ENCODE results near the gene RPRML.
A peak's percentile ranks its signal among the peaks of the same experiment; 100 is the strongest.

The RPRML gene

DNA sequence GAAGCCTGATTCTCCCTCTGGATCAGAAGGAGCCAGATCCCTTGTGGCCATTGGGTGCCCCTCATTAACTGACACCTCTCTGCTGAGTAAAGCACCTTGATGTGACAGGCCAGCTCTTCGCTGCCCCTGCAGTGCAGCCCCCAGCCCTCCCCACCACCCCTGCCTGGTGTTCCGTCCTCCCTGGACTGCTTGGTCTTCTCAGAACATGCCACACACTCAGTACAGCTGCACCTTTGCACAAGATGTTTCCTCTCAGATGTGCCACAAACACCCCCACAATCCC lies 35.9 kb downstream of the RPRML start:
- DNase-seq: no peak

- DNase-seq: peak; percentile 72
Observed at GRCh38 chr17:46942441-46943217, 36.4 kb downstream of the RPRML start.

DNA sequence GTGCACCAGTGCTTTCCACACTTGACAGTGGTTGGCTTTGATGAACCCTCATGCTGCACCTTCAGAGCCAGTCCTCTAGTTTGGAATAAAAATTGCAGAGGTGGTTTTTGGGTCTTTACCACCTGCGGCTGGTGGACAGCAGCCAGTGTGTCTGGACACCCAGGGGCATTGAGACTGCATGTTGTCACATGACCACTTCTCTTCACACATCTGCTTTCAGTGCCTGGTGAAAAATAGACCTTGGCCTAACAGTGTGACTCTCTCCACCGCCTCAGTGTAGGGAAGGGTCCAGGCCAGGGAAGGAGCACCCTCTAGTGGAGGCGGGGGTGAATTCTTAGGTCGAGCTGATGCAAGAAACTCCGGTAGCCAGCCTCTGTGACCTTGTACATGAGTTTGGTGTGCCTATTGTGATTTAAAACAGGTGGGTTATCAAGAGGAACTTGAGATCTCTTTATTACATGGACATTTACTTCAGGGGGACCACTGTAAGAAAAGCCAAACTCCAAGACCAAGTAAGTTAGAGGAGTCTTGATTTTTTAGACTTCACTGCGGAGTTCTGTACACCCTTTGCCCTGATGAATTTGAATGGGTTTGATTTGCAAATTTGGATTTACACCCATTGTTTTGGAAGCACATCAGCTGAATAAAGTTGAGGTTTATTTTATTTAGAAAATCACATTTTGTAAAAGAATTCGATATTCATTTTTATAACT lies 38.2 kb downstream of the RPRML start:
- DNase-seq: peak; percentile 83

DNA sequence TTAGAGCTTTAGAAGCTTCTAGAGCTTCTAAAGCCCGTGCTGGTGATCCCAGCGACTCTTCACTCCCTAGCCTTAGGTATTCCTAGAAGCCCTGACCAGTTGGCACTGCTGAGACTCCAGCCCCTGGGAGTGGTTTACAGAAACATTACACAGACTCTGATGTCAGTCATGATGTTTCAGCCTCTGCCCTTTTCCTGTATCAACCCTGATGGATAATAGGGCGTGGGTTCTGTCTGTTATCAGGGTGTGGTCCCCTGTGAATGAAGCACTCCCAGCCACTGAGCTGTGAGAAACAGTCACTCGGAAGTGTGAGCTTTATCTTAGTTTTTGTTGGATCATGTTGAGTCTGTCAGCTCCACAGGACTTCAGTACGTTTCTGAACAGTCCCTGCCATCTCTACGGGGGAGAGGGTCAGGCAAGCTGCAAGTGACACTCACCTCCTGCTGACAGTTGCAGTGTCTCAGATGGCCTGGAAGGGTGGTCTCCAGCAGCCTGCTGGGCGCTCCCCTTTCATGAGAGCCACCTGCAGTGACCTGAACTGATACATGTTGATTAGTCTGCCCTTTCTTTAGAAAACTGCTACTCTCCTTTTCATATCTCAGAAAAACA lies 43.3 kb downstream of the RPRML start:
- no peak for DNase-seq

GRCh38 chr17:46931596-46931995 lies 47.5 kb downstream of the RPRML start:
- DNase-seq: no peak

GRCh38 chr17:46930051-46930450 lies 49.0 kb downstream of the RPRML start:
- DNase-seq: no peak

DNA sequence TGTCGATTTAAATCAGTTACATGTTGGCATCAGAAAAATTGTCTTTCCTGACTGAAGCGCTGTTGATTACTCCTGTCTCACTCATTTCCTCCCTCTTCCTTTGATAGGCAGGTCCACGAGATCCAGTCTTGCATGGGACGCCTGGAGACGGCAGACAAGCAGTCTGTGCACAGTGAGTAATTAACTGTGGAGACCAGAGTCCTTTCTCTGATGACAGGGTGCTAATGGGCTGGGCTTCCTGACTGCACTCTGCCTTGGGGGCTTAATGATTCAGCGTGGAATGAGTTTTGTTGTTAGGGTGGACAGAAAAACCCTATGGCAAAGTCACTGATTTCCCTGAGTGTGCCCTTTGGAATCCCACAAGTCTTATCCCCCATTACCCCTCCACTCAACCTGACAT lies 49.6 kb downstream of the RPRML start:
- no peak for DNase-seq

DNA sequence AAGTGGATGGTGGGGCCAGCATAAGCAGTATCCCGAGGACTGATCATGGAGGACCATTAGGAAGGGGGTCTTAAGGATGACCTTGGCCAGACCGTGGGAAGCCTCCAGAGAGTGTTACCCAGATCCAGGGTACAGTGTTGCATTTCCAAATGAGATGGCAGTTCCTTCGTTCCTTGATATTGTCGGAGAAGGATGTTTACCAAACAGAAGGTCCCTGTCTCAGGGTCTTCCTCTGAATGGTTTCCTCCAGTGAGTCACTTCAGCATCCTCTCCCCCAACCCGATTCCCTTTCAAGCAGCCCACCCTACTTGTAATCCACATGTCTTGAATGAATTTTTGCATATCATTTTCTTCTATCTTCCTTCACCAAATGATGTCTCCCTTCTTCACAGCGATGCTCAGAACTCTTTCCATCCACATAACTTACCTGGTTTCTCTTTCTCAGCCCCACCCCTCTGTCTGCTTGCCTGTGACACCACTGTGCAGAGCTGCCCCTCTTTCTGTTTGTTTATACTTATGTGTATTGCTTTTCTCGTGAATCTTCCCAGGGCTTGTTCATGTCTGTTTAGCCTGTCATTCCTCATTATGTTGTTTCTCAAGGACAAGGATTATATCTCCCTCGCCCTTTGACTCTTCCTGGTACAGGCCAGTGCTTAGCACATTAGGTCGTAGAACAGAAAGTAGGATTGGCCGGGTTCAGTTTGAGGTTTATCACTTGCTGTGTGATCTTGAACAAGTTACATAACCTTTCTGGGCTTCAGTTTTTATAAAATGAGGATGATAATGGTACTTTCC lies 50.4 kb downstream of the RPRML start:
- no peak for DNase-seq
